ENCODE data around the gene IMMP2L.
"Not testable (repeated sequence)": the region's sequence is repeated elsewhere in the genome, so short reads cannot be mapped to it uniquely, and the experiment has no call there.

IMMP2L gene

DNA sequence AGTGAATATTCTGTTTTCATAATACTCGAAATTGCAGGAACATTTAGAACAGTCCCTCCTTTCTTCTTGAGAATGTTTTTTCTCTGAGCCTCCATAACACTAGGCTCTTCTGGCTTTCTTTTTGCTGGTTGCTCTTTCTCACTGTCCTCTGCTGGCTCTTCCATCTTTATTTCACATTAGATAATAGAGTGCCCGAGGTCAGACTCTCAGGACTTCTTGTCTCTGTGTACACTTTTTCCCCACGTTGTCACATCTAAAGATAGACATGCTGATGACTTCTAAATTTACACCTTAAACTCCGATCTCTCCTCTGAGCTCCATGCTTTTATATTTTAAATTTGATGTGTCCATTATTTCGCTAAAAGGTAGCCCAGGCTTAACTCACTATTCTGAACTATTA is 486.8 kb downstream of the IMMP2L start:
- Histone ChIP-seq H3K9me3 (ENCODE audit: control insufficient read depth, insufficient read depth, low read length) (no peaks in the 10 kb centered on the region), H3K36me3 (ENCODE audit: insufficient read depth, low read length) (no peaks in the 10 kb centered on the region), H3K9ac (ENCODE audit: low read depth, low read length) (no peak overlapping the region), H3K4me1 (ENCODE audit: insufficient read depth, low read length) (peaks cover 28% of the 10 kb centered on the region)

DNA sequence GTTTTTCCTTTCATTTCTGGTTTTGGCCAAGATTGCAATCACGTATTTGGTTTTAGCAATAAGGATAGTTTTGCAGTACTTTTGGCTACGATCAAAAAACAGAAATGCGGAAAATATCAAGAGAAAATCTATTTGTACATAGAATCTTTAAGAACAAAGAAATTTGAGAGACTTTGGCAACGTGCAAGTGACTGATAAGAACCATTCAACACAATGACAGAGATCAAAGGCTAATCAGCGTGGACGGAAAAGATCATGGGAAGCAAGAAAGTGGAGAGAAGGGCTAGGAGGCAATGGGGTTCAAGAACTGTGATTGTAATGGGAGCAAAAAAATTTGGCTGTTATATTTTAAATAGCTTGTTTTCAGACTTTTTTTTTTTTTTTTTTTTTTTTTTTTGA is 487.5 kb downstream of the IMMP2L start:
- Histone ChIP-seq H3K9ac (ENCODE audit: low read depth, low read length) (no peak overlapping the region), H3K9me3 (ENCODE audit: control insufficient read depth, insufficient read depth, low read length) (no peaks in the 10 kb centered on the region), H3K4me1 (ENCODE audit: insufficient read depth, low read length) (peaks cover 28% of the 10 kb centered on the region), H3K36me3 (ENCODE audit: insufficient read depth, low read length) (no peaks in the 10 kb centered on the region)

DNA sequence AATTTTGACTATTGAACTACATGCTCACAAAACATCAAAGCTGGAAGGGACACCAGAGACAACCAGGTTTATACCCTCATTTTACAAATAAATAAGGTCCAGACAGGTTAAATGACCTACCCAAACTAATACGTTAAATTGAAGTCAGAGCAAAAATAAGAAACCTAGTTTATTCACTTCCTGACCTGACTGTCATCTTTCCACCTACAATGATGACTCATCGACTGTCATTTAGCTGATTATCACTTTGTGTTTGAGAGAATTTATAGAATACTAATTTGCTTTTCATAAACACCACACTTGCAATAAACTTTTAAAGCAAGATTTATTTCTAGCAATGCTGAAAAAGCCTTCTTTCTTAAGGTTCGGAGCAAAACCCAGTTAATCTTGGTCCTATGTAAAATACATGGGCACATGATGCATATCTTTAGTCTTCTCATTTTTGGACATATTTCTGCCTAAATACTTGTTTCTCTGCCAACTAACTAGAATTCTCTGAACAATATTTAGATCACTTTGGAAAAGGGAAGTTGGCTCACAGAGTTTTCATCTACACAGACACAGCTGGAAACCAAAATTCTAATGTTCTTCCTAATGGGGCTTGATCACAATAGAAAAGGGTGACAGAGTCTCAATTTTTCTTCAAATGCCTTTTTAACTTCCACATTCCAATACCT is 488.1 kb downstream of the IMMP2L start:
- no peak overlapping the region for H3K9ac ChIP-seq (ENCODE audit: low read depth, low read length)
- no peaks in the 10 kb centered on the region for H3K36me3 ChIP-seq (ENCODE audit: insufficient read depth, low read length)
- no peaks in the 10 kb centered on the region for H3K9me3 ChIP-seq (ENCODE audit: control insufficient read depth, insufficient read depth, low read length)

DNA sequence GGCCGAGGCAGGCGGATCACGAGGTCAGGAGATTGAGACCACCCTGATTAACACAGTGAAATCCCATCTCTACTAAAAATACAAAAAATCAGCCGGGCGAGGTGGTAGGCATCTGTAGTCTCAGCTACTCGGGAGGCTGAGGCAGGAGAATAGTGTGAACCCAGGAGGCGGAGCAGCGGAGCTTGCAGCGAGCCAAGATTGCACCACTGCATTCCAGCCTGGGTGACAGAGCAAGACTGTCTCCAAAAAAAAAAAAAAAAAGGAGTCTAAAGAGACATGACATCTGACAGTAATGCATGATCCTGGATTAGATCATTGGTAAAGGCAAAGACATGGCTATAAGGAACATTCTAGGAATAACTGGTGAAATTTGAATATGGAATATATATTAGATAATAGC is 489.6 kb downstream of the IMMP2L start:
- not testable (repeated sequence) for H3K9me3 ChIP-seq (ENCODE audit: control insufficient read depth, insufficient read depth, low read length); H3K9ac ChIP-seq (ENCODE audit: low read depth, low read length); H3K36me3 ChIP-seq (ENCODE audit: insufficient read depth, low read length)
- H3K4me1 ChIP-seq (ENCODE audit: insufficient read depth, low read length), result peaks cover 27% of the 10 kb centered on the region

More for the DNA sequence above, 488.1 kb downstream of the IMMP2L start:
- H3K4me1 ChIP-seq (ENCODE audit: insufficient read depth, low read length), result peaks cover 28% of the 10 kb centered on the region

DNA sequence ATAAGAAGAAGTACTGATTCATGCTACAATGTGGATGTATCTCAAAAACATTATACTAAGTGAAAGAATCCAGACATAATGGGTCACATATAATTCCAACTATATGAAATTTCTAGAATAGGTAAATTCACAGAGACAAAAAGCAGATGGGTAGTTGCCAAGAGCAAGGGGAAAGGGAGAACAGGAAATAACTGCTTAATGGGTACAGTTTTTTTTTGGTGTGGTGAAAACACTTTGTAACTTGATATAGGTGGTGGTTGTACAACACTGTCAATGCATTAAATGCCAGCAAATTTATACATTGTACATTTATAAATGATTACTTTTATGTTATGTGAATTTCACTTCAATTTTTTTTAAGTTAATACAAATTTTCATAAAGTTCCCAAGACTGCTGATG is 490.7 kb downstream of the IMMP2L start:
- Histone ChIP-seq H3K4me1 (ENCODE audit: insufficient read depth, low read length) (peaks cover 16% of the 10 kb centered on the region), H3K9me3 (ENCODE audit: control insufficient read depth, insufficient read depth, low read length) (no peaks in the 10 kb centered on the region), H3K36me3 (ENCODE audit: insufficient read depth, low read length) (no peaks in the 10 kb centered on the region), H3K9ac (ENCODE audit: low read depth, low read length) (no peak overlapping the region)

DNA sequence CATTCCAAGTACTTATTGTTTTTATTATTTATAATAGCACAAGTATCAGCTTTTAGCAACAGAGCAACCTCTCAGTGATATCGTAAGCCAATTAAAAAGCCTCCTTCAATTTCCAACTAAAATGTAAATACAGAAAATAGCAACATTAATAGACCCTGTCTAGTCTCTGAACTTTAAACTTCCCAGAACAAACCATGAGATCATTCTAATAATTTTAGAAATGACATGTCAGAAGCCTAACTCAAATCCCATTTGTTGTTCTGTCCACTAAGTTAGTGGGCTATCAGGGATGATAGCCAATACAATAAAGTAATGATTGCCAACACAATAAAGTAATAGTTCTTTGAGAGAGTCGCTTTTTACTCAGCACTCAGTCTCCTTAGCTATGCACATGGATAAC is 493.7 kb downstream of the IMMP2L start:
- Histone ChIP-seq H3K4me1 (ENCODE audit: insufficient read depth, low read length) (no peaks in the 10 kb centered on the region), H3K9ac (ENCODE audit: low read depth, low read length) (no peak overlapping the region), H3K9me3 (ENCODE audit: control insufficient read depth, insufficient read depth, low read length) (no peaks in the 10 kb centered on the region; the same call in 1 of the 2 replicates), H3K36me3 (ENCODE audit: insufficient read depth, low read length) (no peaks in the 10 kb centered on the region; the same call in 1 of the 2 replicates)

DNA sequence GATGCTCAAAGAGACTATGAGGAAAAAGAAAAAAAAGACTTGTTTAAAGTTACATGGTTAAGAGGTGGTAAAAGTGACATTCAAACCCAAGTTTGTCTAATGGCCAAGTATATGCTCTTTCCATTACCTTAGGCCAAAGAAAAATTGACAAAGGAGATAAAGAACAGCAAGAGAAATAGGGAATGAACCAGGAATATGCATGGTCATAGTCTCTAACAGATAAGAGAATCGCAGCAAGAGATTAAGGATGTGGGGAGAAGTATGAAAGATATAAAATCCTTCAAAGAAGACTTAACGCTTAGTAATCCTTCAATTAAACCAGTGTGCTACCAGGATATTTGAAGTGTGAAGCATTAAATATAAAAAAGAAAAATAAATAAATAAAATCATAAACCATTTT is 494.6 kb downstream of the IMMP2L start:
- no peaks in the 10 kb centered on the region for H3K4me1 ChIP-seq (ENCODE audit: insufficient read depth, low read length)
- no peak overlapping the region for H3K9ac ChIP-seq (ENCODE audit: low read depth, low read length)
- peaks cover 7% of the 10 kb centered on the region; the same call in 1 of the 2 replicates for H3K9me3 ChIP-seq (ENCODE audit: control insufficient read depth, insufficient read depth, low read length)
- no peaks in the 10 kb centered on the region; the same call in 1 of the 2 replicates for H3K36me3 ChIP-seq (ENCODE audit: insufficient read depth, low read length)

DNA sequence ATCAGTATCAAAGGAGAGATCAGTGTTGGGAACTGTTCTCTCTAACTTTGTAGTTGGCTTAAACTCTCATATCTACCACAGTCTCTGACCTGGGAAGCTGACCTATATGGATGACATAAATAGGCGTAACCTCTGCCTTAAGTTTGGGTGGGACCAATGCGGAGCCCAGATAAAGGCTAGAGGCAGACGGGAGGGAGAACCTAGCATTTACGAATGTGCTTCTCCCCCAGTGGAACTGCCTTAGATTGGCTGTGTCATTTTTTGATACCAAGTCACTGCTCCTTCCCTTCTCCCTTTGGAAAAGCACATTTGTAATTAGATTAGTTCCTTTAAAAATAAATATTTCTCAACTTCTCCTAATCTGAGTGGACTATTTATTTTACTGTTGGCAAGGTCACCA is 495.0 kb downstream of the IMMP2L start:
- Histone ChIP-seq H3K9ac (ENCODE audit: low read depth, low read length) (no peak overlapping the region), H3K9me3 (ENCODE audit: control insufficient read depth, insufficient read depth, low read length) (peaks cover 8% of the 10 kb centered on the region; the same call in 1 of the 2 replicates), H3K4me1 (ENCODE audit: insufficient read depth, low read length) (no peaks in the 10 kb centered on the region), H3K36me3 (ENCODE audit: insufficient read depth, low read length) (no peaks in the 10 kb centered on the region; the same call in 1 of the 2 replicates)

DNA sequence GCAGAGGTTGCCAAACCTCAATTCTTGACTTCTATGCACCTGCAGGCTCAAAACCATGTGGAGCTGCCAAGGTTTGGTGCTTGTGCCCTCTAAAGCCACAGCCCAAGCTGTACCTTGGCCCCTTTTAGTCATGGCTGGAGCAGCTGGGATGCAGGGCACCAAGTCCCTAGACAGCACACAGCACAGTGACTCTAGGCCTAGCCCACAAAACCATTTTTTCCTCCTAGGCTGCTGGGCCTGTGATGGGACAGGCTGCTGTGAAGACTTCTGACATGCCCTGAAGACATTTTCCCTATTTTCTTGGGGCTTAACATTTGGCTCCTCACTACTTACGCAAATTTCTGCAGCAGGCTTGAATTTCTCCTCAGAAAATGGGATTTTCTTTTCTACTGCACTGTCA is 499.1 kb downstream of the IMMP2L start:
- Histone ChIP-seq H3K36me3 (ENCODE audit: insufficient read depth, low read length) (no peaks in the 10 kb centered on the region; the same call in 1 of the 2 replicates), H3K9me3 (ENCODE audit: control insufficient read depth, insufficient read depth, low read length) (peaks cover 8% of the 10 kb centered on the region; the same call in 1 of the 2 replicates), H3K4me1 (ENCODE audit: insufficient read depth, low read length) (no peaks in the 10 kb centered on the region), H3K9ac (ENCODE audit: low read depth, low read length) (no peak overlapping the region)

DNA sequence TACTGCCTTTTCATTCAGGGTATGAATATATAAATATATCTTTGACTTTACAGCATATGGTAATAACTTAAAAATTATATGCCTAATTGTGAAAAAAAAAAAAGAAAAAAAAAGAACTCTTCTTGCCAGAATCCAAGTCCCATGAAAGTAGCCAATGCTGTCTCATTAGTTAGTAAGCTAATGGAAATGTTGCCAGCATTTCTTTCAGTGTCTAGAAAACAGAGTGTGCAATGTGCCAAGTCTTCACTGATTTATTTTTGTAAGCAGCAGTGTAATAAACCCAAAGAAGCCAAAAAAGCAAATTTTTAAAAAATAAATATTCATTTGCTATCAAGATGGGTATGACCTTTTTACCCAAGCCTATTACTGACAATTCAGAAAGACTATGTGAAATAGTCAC is 502.5 kb downstream of the IMMP2L start:
- H3K4me1 ChIP-seq (ENCODE audit: insufficient read depth, low read length), result no peaks in the 10 kb centered on the region

DNA sequence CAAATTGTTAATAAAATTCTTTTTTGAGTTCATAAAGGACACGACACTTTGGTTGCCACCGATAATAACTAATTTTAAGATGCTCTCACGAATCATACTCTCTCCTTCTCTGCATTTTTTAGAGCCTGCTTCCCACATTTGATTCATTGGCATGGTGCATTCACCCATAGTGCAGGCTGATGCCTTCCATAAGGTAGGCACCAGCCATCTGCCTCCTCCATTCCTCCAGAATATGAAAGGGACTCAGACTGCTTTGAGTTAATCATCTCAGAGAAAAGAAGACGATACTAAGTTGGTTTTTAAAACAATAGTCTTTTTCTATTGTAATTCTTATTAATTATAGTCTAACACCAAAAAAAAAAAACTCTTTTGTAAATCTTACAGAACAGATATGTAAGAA is 505.2 kb downstream of the IMMP2L start:
- Histone ChIP-seq H3K4me1 (ENCODE audit: insufficient read depth, low read length) (peaks cover 14% of the 10 kb centered on the region; the same call in 1 of the 2 replicates), H3K36me3 (ENCODE audit: insufficient read depth, low read length) (no peaks in the 10 kb centered on the region), H3K9ac (ENCODE audit: low read depth, low read length) (no peak overlapping the region), H3K9me3 (ENCODE audit: control insufficient read depth, insufficient read depth, low read length) (no peaks in the 10 kb centered on the region)

More for the DNA sequence above, 502.5 kb downstream of the IMMP2L start:
- Histone ChIP-seq H3K36me3 (ENCODE audit: insufficient read depth, low read length) (no peaks in the 10 kb centered on the region; the same call in 1 of the 2 replicates), H3K9ac (ENCODE audit: low read depth, low read length) (no peak overlapping the region), H3K9me3 (ENCODE audit: control insufficient read depth, insufficient read depth, low read length) (peaks cover 8% of the 10 kb centered on the region; the same call in 1 of the 2 replicates)

DNA sequence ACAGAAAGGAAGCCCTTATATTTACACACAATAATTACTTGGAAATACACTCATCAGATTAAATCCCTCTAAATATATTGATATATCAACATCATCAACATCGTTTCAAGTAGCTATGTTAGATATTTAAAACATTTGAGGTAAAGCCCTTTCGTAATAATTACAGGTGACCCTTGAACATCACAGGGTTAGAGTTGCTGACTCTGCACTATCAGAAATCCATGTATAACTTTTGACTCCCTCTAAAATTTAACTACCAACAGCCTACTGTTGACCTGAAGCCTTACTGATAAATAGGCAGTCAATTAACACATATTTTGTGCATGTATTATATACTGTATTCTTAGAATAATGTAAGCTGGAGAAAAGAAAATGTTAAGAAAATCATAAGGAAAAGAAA is 505.9 kb downstream of the IMMP2L start:
- Histone ChIP-seq H3K9me3 (ENCODE audit: control insufficient read depth, insufficient read depth, low read length) (no peaks in the 10 kb centered on the region), H3K4me1 (ENCODE audit: insufficient read depth, low read length) (peaks cover 18% of the 10 kb centered on the region; the same call in 1 of the 2 replicates), H3K9ac (ENCODE audit: low read depth, low read length) (no peak overlapping the region), H3K36me3 (ENCODE audit: insufficient read depth, low read length) (no peaks in the 10 kb centered on the region)

DNA sequence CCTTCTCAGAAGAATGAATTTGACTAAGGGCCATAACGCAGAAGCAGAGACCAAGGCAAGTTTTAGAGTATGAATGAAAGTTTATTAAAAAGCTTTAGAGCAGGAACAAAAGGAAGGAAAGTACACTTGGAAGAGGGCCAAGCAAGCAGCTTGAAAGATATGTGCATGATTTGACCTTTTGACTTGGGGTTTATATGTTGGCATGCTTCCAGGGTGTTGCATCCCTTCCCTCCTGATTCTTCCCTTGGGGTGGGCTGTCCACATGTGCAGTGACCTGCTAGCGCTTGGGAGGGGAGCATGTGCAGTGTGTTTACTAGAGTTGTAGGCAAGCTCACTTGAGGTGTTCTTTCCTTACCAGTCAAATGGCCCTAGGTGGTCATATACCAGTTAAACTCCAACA is 509.3 kb downstream of the IMMP2L start:
- no peaks in the 10 kb centered on the region for H3K9me3 ChIP-seq (ENCODE audit: control insufficient read depth, insufficient read depth, low read length)
- no peak overlapping the region for H3K9ac ChIP-seq (ENCODE audit: low read depth, low read length)
- peaks cover 39% of the 10 kb centered on the region for H3K4me1 ChIP-seq (ENCODE audit: insufficient read depth, low read length)
- H3K36me3 ChIP-seq (ENCODE audit: insufficient read depth, low read length), result no peaks in the 10 kb centered on the region

DNA sequence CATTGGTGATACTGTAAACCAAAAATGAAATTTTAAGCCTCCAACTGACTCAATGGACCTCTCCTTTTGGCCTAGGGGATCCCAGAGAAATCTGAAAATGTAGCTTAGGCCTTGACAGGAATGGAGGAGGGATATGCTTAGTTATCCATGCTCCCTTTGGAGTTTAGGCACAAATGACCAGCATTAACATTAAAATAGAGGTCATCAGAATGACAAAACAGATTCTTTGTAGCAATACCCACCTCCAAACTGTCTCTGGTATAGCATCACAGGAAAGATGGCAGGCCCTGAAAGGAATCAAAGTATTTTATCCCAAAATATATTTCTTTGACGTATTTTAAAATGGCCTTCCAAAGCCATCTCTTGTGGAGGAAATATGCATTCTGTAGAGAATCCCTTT is 510.5 kb downstream of the IMMP2L start:
- peaks cover 39% of the 10 kb centered on the region for H3K4me1 ChIP-seq (ENCODE audit: insufficient read depth, low read length)
- H3K36me3 ChIP-seq (ENCODE audit: insufficient read depth, low read length), result no peaks in the 10 kb centered on the region
- no peaks in the 10 kb centered on the region for H3K9me3 ChIP-seq (ENCODE audit: control insufficient read depth, insufficient read depth, low read length)
- no peak overlapping the region for H3K9ac ChIP-seq (ENCODE audit: low read depth, low read length)

DNA sequence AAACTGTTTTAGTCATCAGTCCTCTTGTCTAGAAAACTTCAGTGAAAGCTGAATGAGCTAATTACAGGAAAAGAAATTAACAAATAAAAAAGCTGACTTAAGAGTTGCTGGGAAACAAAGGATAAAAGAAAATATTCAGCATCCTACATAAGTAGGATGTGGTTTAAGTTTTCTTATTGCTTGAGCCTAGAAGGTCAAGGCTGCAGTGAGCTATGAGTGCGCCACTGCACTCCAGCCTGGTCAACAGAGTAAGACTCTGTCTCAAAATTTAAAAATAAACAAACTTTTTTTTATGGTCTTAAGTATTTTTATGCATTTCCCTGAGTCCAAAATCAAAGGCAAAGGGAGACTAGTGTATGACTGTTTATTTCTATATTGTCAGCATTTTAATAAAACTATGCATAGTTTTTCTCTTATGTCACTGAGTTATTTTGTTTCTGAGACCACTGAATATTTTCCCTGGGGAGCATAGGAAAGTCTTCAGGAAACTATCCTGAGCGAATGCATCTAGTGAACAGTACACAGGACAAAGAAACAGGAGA is 511.3 kb downstream of the IMMP2L start:
- H3K4me1 ChIP-seq (ENCODE audit: insufficient read depth, low read length), result peaks cover 39% of the 10 kb centered on the region
- peak overlapping the region; percentile 17; the same call in 1 of the 2 replicates for H3K9ac ChIP-seq (ENCODE audit: low read depth, low read length)
- no peaks in the 10 kb centered on the region for H3K9me3 ChIP-seq (ENCODE audit: control insufficient read depth, insufficient read depth, low read length)
- no peaks in the 10 kb centered on the region for H3K36me3 ChIP-seq (ENCODE audit: insufficient read depth, low read length)
